Lower leg skin (tissue), 4 donors: ENCODE data around the gene FAM3A. TPM values are rescaled to one million over a fixed set of nuclear protein-coding genes. Genes with fewer than 3 reads are reported as not detected.
A peak's percentile ranks its signal among the peaks of the same experiment; 100 is the strongest.

Source experiments
- DNase-seq, 2 donors: peaks; one replicate each; pipeline ENCODE4 v3.0.0-alpha.2; 2019; ENCODE audit warnings: low spot score in 2 of 2
- H3K4me3 ChIP-seq: fragments of 200-600 bp; sonication (generic); 2 replicates; pipeline ENCODE4 v1.5.1; 2017; ENCODE audit warnings: mild to moderate bottlenecking, low read depth; ENCODE audit not compliant: poor library complexity, severe bottlenecking
- CTCF ChIP-seq, 3 donors: fragments of 450-650 bp; IDR thresholded peaks; one replicate each; pipeline ENCODE4 v1.5.1; 2016; ENCODE audit warnings: antibody characterized with exemption in 3 of 3, mild to moderate bottlenecking in 3 of 3, moderate library complexity in 2 of 3
- POLR2A ChIP-seq, 2 donors: fragments of 450-650 bp; IDR thresholded peaks; one replicate each; pipeline ENCODE4 v1.6.1; 2016 to 2017; ENCODE audit warnings: antibody characterized with exemption in 2 of 2, mild to moderate bottlenecking in 1 of 2, moderate library complexity in 1 of 2
- WGBS, 2 donors: methylation state at CpG; one replicate each; pipeline ENCODE4 v1.1.5; 2018; 5-methylcytosine and 5-hydroxymethylcytosine counted together
- intact Hi-C: fragments of 100-400 bp; cut with DNase I; formaldehyde crosslinking; loops from one replicate; pipeline ENCODE4 v1.15.0; 2023; ENCODE audit warnings: low total_unique reads
- total RNA-seq, 4 donors: library from RNA; depleted of rRNA; stranded (reverse); fragments of >200 nt; gene quantifications; one replicate each; pipeline ENCODE4 v1.1.0, GENCODE V29; 2016

FAM3A gene
- total RNA-seq, 4 donors from 2014 or later: 42.5 to 61.7 (median 47.2) TPM

DNA sequence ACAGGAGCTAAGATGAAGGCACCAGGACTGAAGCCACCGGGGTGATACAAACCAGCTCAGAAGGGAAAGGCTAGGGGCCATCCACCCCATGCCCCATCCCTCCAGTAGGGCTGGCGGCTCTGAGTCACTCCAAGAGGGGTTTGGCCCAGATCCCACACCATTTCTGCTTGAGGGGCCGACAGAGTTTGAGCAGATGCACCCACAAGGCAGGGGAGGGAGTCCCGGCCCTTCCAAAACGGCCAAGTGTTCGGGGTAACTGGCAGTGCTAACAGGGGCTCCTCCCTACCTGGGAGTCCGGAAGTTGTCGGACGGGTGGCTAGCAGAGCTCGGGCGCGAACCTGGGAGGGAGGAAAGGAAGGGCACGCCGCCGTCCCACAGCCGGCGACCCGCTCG, 26.0 kb downstream of the FAM3A start:
- DNase-seq: no peak
- peak overlapping the region; percentile 47 for H3K4me3 ChIP-seq
- intact Hi-C loops: no loop called here
- WGBS, 2 donors: 0 to 60% methylated on average over 2 to 19 of the region's 19 CpGs
- no peak for TF ChIP-seq CTCF (IDR thresholded peaks at IDR 0.05)
- no peak for TF ChIP-seq POLR2A (IDR thresholded peaks at IDR 0.05)

DNA sequence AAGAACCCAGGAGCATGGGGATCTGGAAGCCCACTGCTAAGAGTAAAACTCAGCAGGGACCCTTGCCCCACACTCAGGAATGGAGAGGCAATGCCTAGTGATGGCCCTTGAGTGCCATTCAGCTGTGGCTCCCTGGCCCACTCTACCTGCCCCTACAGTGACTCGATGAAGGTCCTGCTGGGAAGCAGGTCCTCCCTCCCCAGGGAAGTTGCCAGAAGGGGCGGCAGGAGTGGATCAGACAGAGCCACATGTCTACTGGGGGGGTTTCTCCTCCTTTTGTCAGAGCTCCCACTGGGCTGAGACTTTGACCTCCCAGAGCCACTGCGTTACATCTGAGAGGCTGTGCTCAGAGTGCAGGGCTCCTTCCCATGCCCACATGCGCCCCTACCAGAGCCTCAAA, 26.9 kb downstream of the FAM3A start:
- intact Hi-C loops: no loop called here
- no peak for TF ChIP-seq POLR2A (IDR thresholded peaks at IDR 0.05)
- no peak for TF ChIP-seq CTCF (IDR thresholded peaks at IDR 0.05)
- WGBS, 2 donors: 60 to 77% methylated on average over 1 to 4 of the region's 4 CpGs
- DNase-seq: no peak
- no peak overlapping the region for H3K4me3 ChIP-seq

DNA sequence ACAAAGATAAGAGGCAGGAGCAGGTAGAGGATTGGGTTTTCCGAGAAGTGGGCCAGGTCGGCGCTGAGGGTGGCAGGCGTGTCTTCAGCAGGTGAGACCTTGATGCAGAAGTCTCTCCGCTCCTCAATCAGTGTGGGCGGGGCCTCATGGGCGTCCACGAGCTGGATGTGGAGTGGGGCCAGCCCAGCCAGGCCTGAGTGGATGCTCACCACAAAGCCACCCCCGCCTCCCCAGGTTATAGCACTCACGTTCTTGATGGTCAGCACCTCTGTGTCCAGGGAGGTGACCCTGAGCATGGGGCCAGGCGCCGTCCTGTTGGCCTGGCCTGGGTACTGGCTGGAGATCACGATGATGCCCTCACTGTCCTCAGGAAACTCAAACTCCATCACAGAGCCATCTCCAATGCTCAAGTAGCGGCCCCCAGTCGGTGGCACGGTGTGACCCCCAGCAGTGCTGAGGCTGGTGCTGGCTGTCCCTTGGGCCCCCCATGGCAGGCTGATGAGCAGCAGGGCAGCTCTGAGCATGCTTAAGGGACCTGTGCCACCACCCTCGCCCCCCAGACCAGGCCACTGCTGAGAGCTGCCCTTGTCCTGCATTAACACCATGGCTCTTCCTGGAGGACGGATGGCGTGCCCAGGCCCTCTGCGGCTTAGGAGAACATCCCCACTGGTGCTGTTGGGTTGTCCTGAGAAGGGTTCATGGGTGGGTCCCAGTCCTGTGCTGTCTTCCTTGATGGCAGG, 27.5 kb downstream of the FAM3A start:
- intact Hi-C loops: no loop called here
- 83 to 86% methylated on average over 4 to 20 of the region's 20 CpGs for whole genome bisulfite sequencing, 2 donors
- TF ChIP-seq POLR2A (IDR thresholded peaks at IDR 0.05): no peak
- no peak for TF ChIP-seq CTCF (IDR thresholded peaks at IDR 0.05)
- DNase-seq: no peak
- H3K4me3 ChIP-seq: no peak overlapping the region

GRCh38 chrX:154487518-154488290, 28.3 kb downstream of the FAM3A start:
- TF ChIP-seq POLR2A (IDR thresholded peaks at IDR 0.05) (no peak), CTCF (IDR thresholded peaks at IDR 0.05) (no peak)
- H3K4me3 ChIP-seq: no peak overlapping the region
- intact Hi-C loops: no loop called here
- DNase-seq: no peak
- 85 to 92% methylated on average over 22 to 28 of the region's 28 CpGs for WGBS, 2 donors

DNA sequence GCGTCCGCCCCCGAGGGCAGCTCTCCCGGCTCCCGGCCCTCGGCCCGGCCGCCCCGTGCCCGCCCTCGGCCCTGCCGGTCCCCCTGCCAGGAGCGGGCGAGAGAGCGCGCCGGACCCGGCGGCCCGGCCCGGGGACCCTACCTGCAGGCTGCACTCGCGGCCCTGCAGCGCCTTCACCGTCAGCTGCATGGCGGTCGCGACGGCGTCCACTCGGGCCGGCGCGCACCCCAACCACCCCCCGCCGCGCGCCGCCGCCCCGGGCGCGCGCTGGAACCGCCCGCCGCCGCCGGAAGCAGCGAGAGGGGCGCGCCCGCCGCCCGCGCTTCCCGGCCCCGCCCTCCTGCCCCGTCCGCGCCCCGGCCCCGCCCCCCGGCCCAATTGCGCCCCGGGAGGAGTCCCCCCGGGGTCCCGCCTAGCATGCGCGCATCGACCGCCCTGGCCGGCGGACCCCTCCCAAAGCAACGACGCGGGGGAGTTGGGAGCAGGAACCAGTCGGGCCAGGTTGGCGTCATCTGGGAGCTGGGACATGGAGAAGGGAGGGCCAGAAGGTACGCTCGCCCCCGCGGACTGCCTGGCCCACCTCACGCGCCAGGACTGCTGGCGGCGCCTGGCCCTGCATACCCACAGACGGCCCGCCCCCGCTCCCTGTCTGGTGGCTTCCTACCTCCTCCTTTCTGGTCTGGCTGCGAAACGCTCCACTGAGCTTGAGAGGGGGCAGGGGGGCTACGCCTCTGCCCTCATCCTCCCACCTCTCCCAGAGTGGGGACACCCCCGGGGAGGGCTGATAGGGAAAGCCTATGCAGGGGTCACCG, 29.4 kb downstream of the FAM3A start, which contains the start of gene UBL4A:
Gene UBL4A, minus strand, starts transcription at position 220 of the 812 bp plus-strand sequence. Its CDS starts 31 bp downstream, at position 189.
- TF ChIP-seq CTCF (IDR thresholded peaks at IDR 0.05) (no peak), POLR2A (IDR thresholded peaks at IDR 0.05) (no peak)
- DNase-seq: peak in 1 of 2 donors; percentile 25

More for the DNA sequence above, 29.4 kb downstream of the FAM3A start, which contains the start of gene UBL4A:
- intact Hi-C loops: no loop called here
- peak within 1 kb of the TSS; percentile 56 for H3K4me3 ChIP-seq
- WGBS, 2 donors: 0 to 60% methylated on average over 2 to 52 of the region's 95 CpGs
